GM19043 (cell line): ENCODE results near the gene KCNQ5.
A peak's percentile ranks its signal among the peaks of the same experiment; 100 is the strongest.

Experiments used
- ATAC-seq: cut with Tn5 transposase; IDR thresholded peaks from one replicate; pipeline ENCODE4 v1.9.1; 2021; ENCODE audit warnings: low read depth; ENCODE audit not compliant: unreplicated experiment

KCNQ5 gene

GRCh38 chr6:73032586-73032985, 410.7 kb downstream of the KCNQ5 start:
- no peak for ATAC-seq

GRCh38 chr6:73036689-73037088, 414.8 kb downstream of the KCNQ5 start:
- ATAC-seq, result no peak

- ATAC-seq, result no peak
Measured at GRCh38 chr6:73041051-73041450, 419.2 kb downstream of the KCNQ5 start.

GRCh38 chr6:73042892-73043291, 421.0 kb downstream of the KCNQ5 start:
- ATAC-seq, result no peak

- ATAC-seq, result no peak
Measured at GRCh38 chr6:73043446-73043845, 421.6 kb downstream of the KCNQ5 start.

- ATAC-seq, result no peak
Measured at GRCh38 chr6:73045609-73046008, 423.7 kb downstream of the KCNQ5 start.

- ATAC-seq, result no peak
Measured at GRCh38 chr6:73047801-73048200, 425.9 kb downstream of the KCNQ5 start.

- no peak for ATAC-seq
Measured at GRCh38 chr6:73049971-73050594, 428.2 kb downstream of the KCNQ5 start.

- ATAC-seq, result no peak
Measured at GRCh38 chr6:73050706-73051105, 428.8 kb downstream of the KCNQ5 start.

- no peak for ATAC-seq
Measured at GRCh38 chr6:73051147-73051546, 429.3 kb downstream of the KCNQ5 start.

- no peak for ATAC-seq
Measured at GRCh38 chr6:73054958-73055357, 433.1 kb downstream of the KCNQ5 start.

- ATAC-seq, result no peak
Measured at GRCh38 chr6:73058736-73059135, 436.9 kb downstream of the KCNQ5 start.

- no peak for ATAC-seq
Measured at GRCh38 chr6:73062130-73062529, 440.3 kb downstream of the KCNQ5 start.

- no peak for ATAC-seq
Measured at GRCh38 chr6:73062837-73063236, 441.0 kb downstream of the KCNQ5 start.

- no peak for ATAC-seq
Measured at GRCh38 chr6:73064266-73064665, 442.4 kb downstream of the KCNQ5 start.

- no peak for ATAC-seq
Measured at GRCh38 chr6:73073238-73073637, 451.4 kb downstream of the KCNQ5 start.

GRCh38 chr6:73074175-73074574, 452.3 kb downstream of the KCNQ5 start:
- no peak for ATAC-seq

GRCh38 chr6:73076211-73076954, 454.5 kb downstream of the KCNQ5 start:
- ATAC-seq, result no peak

- ATAC-seq, result no peak
Measured at GRCh38 chr6:73078333-73078862, 456.5 kb downstream of the KCNQ5 start.

GRCh38 chr6:73078908-73079610, 457.2 kb downstream of the KCNQ5 start:
- ATAC-seq, result no peak

- no peak for ATAC-seq
Measured at GRCh38 chr6:73079611-73079955, 457.7 kb downstream of the KCNQ5 start.

GRCh38 chr6:73079978-73080377, 458.1 kb downstream of the KCNQ5 start:
- peak; percentile 67 for ATAC-seq
